Trophoblast cell (in vitro differentiated cells and primary cell): Measurements from ENCODE around the gene RIPOR1. TPM values are rescaled to one million over a fixed set of nuclear protein-coding genes. Genes with fewer than 3 reads are reported as not detected.

ENCODE experiments used
- DNase-seq, 2 donors: peaks; one replicate each; pipeline ENCODE4 v3.0.0-alpha.2; 2016
- H2AFZ ChIP-seq: 2 replicates; pipeline ENCODE4 v1.6.1; 2013; ENCODE audit warnings: low read length, moderate library complexity, mild to moderate bottlenecking; ENCODE audit not compliant: insufficient read depth, poor library complexity
- H2AK5ac ChIP-seq: 2 replicates; pipeline ENCODE4 v1.6.1; 2013; ENCODE audit warnings: mild to moderate bottlenecking, low read length
- H2BK120ac ChIP-seq: 2 replicates; pipeline ENCODE4 v1.6.1; 2013; ENCODE audit warnings: low read length, mild to moderate bottlenecking, moderate library complexity; ENCODE audit not compliant: insufficient read depth, poor library complexity
- H2BK12ac ChIP-seq: 2 replicates; pipeline ENCODE4 v1.6.1; 2013; ENCODE audit warnings: mild to moderate bottlenecking, low read length, moderate library complexity
- H2BK5ac ChIP-seq: 2 replicates; pipeline ENCODE4 v1.6.1; 2013; ENCODE audit warnings: low read length, low read depth, moderate library complexity, mild to moderate bottlenecking; ENCODE audit not compliant: poor library complexity
- H3K14ac ChIP-seq: 2 replicates; pipeline ENCODE4 v1.6.1; 2013; ENCODE audit warnings: mild to moderate bottlenecking, low read length
- H3K18ac ChIP-seq: 2 replicates; pipeline ENCODE4 v1.6.1; 2013; ENCODE audit warnings: mild to moderate bottlenecking, low read length
- H3K23ac ChIP-seq: 2 replicates; pipeline ENCODE4 v1.6.1; 2013; ENCODE audit warnings: low read length
- H3K27ac ChIP-seq: 2 replicates; pipeline ENCODE4 v1.5.1; 2013; ENCODE audit warnings: low read depth, mild to moderate bottlenecking, inconsistent platforms, low read length, moderate library complexity
- H3K27me3 ChIP-seq: 2 replicates; pipeline ENCODE4 v1.6.1; 2013; ENCODE audit warnings: inconsistent platforms, mild to moderate bottlenecking, low read length, moderate library complexity; ENCODE audit not compliant: insufficient read depth
- H3K36me3 ChIP-seq, 2 experiments: 1 replicate in 1 of 2; 2 replicates in 1 of 2; pipeline ENCODE4 v1.6.1; 2013; ENCODE audit warnings: low read length in 2 of 2, mild to moderate bottlenecking in 2 of 2, moderate library complexity in 1 of 2; ENCODE audit not compliant: insufficient read depth in 2 of 2, control insufficient read depth in 1 of 2
- H3K4ac ChIP-seq: 2 replicates; pipeline ENCODE4 v1.6.1; 2013; ENCODE audit warnings: low read depth, mild to moderate bottlenecking, low read length, moderate library complexity
- H3K4me1 ChIP-seq, 2 experiments: 1 replicate in 1 of 2; 2 replicates in 1 of 2; pipeline ENCODE4 v1.6.1; 2013; ENCODE audit warnings: low read length in 2 of 2, mild to moderate bottlenecking in 2 of 2, moderate library complexity in 1 of 2; ENCODE audit not compliant: insufficient read depth in 2 of 2, control insufficient read depth in 1 of 2
- H3K4me2 ChIP-seq: 2 replicates; pipeline ENCODE4 v1.6.1; 2013; ENCODE audit warnings: inconsistent platforms, mild to moderate bottlenecking, low read length, moderate library complexity
- H3K4me3 ChIP-seq: 2 replicates; pipeline ENCODE4 v1.5.1; 2013; ENCODE audit warnings: mild to moderate bottlenecking, low read depth, low read length, inconsistent platforms
- H3K79me1 ChIP-seq: one replicate; pipeline ENCODE4 v1.6.1; 2013; ENCODE audit warnings: low read length
- H3K79me2 ChIP-seq: 2 replicates; pipeline ENCODE4 v1.6.1; 2013; ENCODE audit warnings: low read length, mild to moderate bottlenecking; ENCODE audit not compliant: control insufficient read depth, insufficient read depth, poor library complexity
- H3K9ac ChIP-seq: 2 replicates; pipeline ENCODE4 v1.6.1; 2013; ENCODE audit warnings: mild to moderate bottlenecking, low read length
- H3K9me3 ChIP-seq: 2 replicates; pipeline ENCODE4 v1.6.1; 2013; ENCODE audit warnings: low read depth, mild to moderate bottlenecking, control low read depth, inconsistent platforms, low read length; ENCODE audit not compliant: insufficient read depth
- H4K12ac ChIP-seq: 2 replicates; pipeline ENCODE4 v1.6.1; 2013; ENCODE audit warnings: low read depth, mild to moderate bottlenecking, low read length, moderate library complexity
- H4K8ac ChIP-seq: 2 replicates; pipeline ENCODE4 v1.6.1; 2013; ENCODE audit warnings: low read depth, mild to moderate bottlenecking, low read length, moderate library complexity
- H4K91ac ChIP-seq: one replicate; pipeline ENCODE4 v1.6.1; 2013; ENCODE audit warnings: low read depth, mild to moderate bottlenecking, low read length, moderate library complexity
- WGBS: extraction: QIAGEN DNeasy Blood & Tissue Kit; methylation state at CpG from one replicate; pipeline ENCODE4 v1.1.7; 2013; ENCODE audit warnings: missing lambda C conversion rate; ENCODE audit not compliant: insufficient read length, insufficient coverage; ENCODE audit errors: extremely low coverage; 5-methylcytosine and 5-hydroxymethylcytosine counted together
- polyA plus RNA-seq: library from polyadenylated mRNA; stranded (reverse); fragments of 200-250 nt; gene quantifications from 2 replicates; pipeline ENCODE4 v1.2.3, GENCODE V29; 2013

The RIPOR1 gene
- polyA plus RNA-seq = 36.1 and 37.6 TPM in 2 replicates

GRCh38 chr16:67528222-67528869 lies at the start of gene RIPOR1:
Gene RIPOR1 (plus strand): TSS chr16:67528829. CDS start chr16:67538447, 9,618 bp downstream.
- H3K79me2 ChIP-seq = peaks cover 12% of the 10 kb centered on the region
- peaks cover 36 to 39% of the 10 kb centered on the region in 2 experiments for H3K4me1 ChIP-seq
- peak within 1 kb of the TSS; percentile 71 for H2BK12ac ChIP-seq
- peak within 1 kb of the TSS; percentile 97 for H3K14ac ChIP-seq
- peak within 1 kb of the TSS; percentile 39 for H3K27ac ChIP-seq
- H3K79me1 ChIP-seq = peaks cover 24% of the 10 kb centered on the region
- H2BK120ac ChIP-seq = peak within 1 kb of the TSS; percentile 62
- H4K8ac ChIP-seq = peak within 1 kb of the TSS; percentile 64
- H3K27me3 ChIP-seq = no peaks in the 10 kb centered on the region
- H2AFZ ChIP-seq = peak within 1 kb of the TSS; percentile 88
- peak within 1 kb of the TSS; percentile 76 for H3K4me3 ChIP-seq
- DNase-seq = peak in 1 of 2 donors; percentile 59
- H3K36me3 ChIP-seq = no peaks in the 10 kb centered on the region
- H2AK5ac ChIP-seq = peak within 1 kb of the TSS; percentile 38
- peak within 1 kb of the TSS; percentile 95 for H3K18ac ChIP-seq
- peak within 1 kb of the TSS; percentile 3 for H3K9ac ChIP-seq
- WGBS = no CpG with 5 or more reads among the region's 45 CpGs
- peak within 1 kb of the TSS; percentile 35 for H2BK5ac ChIP-seq
- no peak within 1 kb of the TSS for H3K23ac ChIP-seq
- H3K9me3 ChIP-seq = no peaks in the 10 kb centered on the region
- H3K4me2 ChIP-seq = peak within 1 kb of the TSS; percentile 76
- peak within 1 kb of the TSS; percentile 92 for H4K12ac ChIP-seq
- H3K4ac ChIP-seq = peak within 1 kb of the TSS; percentile 13
- peak within 1 kb of the TSS; percentile 68 for H4K91ac ChIP-seq

- no peaks in the 10 kb centered on the region for H3K36me3 ChIP-seq
- peaks cover 2% of the 10 kb centered on the region for H3K9me3 ChIP-seq
- H4K12ac ChIP-seq = peak within 1 kb of the TSS; percentile 57
- peak within 1 kb of the TSS; percentile 64 for H4K91ac ChIP-seq
- H3K4me1 ChIP-seq = peaks cover 5 to 6% of the 10 kb centered on the region in 2 experiments
- peak within 1 kb of the TSS; percentile 77 for H3K27ac ChIP-seq
- WGBS = no CpG with 5 or more reads among the region's 57 CpGs
- peak within 1 kb of the TSS; percentile 42 for H2BK5ac ChIP-seq
- peak within 1 kb of the TSS; percentile 92 for H4K8ac ChIP-seq
- peaks cover 9% of the 10 kb centered on the region for H3K79me2 ChIP-seq
- no peaks in the 10 kb centered on the region for H3K27me3 ChIP-seq
- peak within 1 kb of the TSS; percentile 38 for H2BK12ac ChIP-seq
- H3K4me2 ChIP-seq = peak within 1 kb of the TSS; percentile 96
- H3K23ac ChIP-seq = no peak within 1 kb of the TSS
- peaks cover 6% of the 10 kb centered on the region for H3K79me1 ChIP-seq
- H3K18ac ChIP-seq = peak within 1 kb of the TSS; percentile 43
- H2AFZ ChIP-seq = peak within 1 kb of the TSS; percentile 87
- H3K4me3 ChIP-seq = peak within 1 kb of the TSS; percentile 100
- H3K14ac ChIP-seq = peak within 1 kb of the TSS; percentile 77
- H3K9ac ChIP-seq = peak within 1 kb of the TSS; percentile 96
- H2AK5ac ChIP-seq = peak within 1 kb of the TSS; percentile 58
- H3K4ac ChIP-seq = peak within 1 kb of the TSS; percentile 49
- peak within 1 kb of the TSS; percentile 12 for H2BK120ac ChIP-seq
- DNase-seq = peak; percentile 99 to 100
Observed at GRCh38 chr16:67480833-67481560, 47.6 kb upstream of the RIPOR1 start, which contains the start of gene ATP6V0D1. Gene ATP6V0D1 (minus strand): TSS chr16:67481157. CDS start chr16:67481086, 71 bp downstream.

GRCh38 chr16:67481561-67482232 lies 46.9 kb upstream of the RIPOR1 start:
- Histone ChIP-seq H2BK12ac (peak overlapping the region; percentile 38), H2BK5ac (no peak overlapping the region), H3K27ac (no peak overlapping the region), H3K23ac (no peak overlapping the region), H3K18ac (peak overlapping the region; percentile 14), H3K27me3 (no peaks in the 10 kb centered on the region), H3K9ac (no peak overlapping the region), H4K12ac (peak overlapping the region; percentile 57), H3K4ac (peak overlapping the region; percentile 4), H4K8ac (peak overlapping the region; percentile 92), H2AK5ac (peak overlapping the region; percentile 58), H3K79me2 (peaks cover 9% of the 10 kb centered on the region), H2AFZ (peak overlapping the region; percentile 74), H3K14ac (peak overlapping the region; percentile 77), H2BK120ac (no peak overlapping the region), H3K36me3 (no peaks in the 10 kb centered on the region), H3K4me1 (peaks cover 5 to 6% of the 10 kb centered on the region in 2 experiments), H3K79me1 (peaks cover 6% of the 10 kb centered on the region), H3K9me3 (peaks cover 2% of the 10 kb centered on the region), H4K91ac (peak overlapping the region; percentile 64), H3K4me3 (peak overlapping the region; percentile 32), H3K4me2 (peak overlapping the region; percentile 60)
- WGBS = no CpG with 5 or more reads among the region's 17 CpGs
- DNase-seq = peak in 1 of 2 donors; percentile 12

GRCh38 chr16:67482233-67482924 lies 46.2 kb upstream of the RIPOR1 start:
- Histone ChIP-seq H3K36me3 (no peaks in the 10 kb centered on the region), H3K9ac (no peak overlapping the region), H3K9me3 (peaks cover 2% of the 10 kb centered on the region), H4K12ac (no peak overlapping the region), H3K4me1 (peaks cover 5 to 6% of the 10 kb centered on the region in 2 experiments), H3K18ac (no peak overlapping the region), H3K27me3 (no peaks in the 10 kb centered on the region), H3K79me1 (peaks cover 6% of the 10 kb centered on the region), H3K27ac (no peak overlapping the region), H3K79me2 (peaks cover 9% of the 10 kb centered on the region), H3K4ac (no peak overlapping the region), H3K23ac (no peak overlapping the region), H3K14ac (no peak overlapping the region), H2AFZ (no peak overlapping the region), H2BK5ac (no peak overlapping the region), H2BK12ac (no peak overlapping the region), H4K91ac (no peak overlapping the region), H3K4me2 (no peak overlapping the region), H3K4me3 (no peak overlapping the region), H4K8ac (peak overlapping the region; percentile 51), H2AK5ac (no peak overlapping the region), H2BK120ac (no peak overlapping the region)
- DNase-seq = no peak
- no CpG with 5 or more reads among the region's 25 CpGs for WGBS
